HepG2 (cell line): ENCODE data around the gene FOXS1. TPM values are rescaled to one million over a fixed set of nuclear protein-coding genes. Genes with fewer than 3 reads are reported as not detected.

Experiments used
- BRCA1 ChIP-seq: sonication (generic); formaldehyde crosslinking; IDR thresholded peaks from 2 replicates; pipeline ENCODE4 v1.4.0; 2020; ENCODE audit warnings: missing genetic modification reagents
- CENPX ChIP-seq: sonication (generic); formaldehyde crosslinking; IDR thresholded peaks from 2 replicates; pipeline ENCODE4 v1.9.0; 2021; ENCODE audit warnings: mild to moderate bottlenecking, missing genetic modification reagents, moderate library complexity
- HNF1A ChIP-seq, 2 experiments: sonication (generic) in 1 of 2; formaldehyde crosslinking in 1 of 2; IDR thresholded peaks; 2 replicates each; pipeline versions ENCODE4 v1.4.0 to v1.6.1; 2016 to 2020; ENCODE audit warnings: borderline replicate concordance in 1 of 2, low read depth in 1 of 2, mild to moderate bottlenecking in 1 of 2, missing genetic modification reagents in 1 of 2
- JARID2 ChIP-seq: sonication (generic); formaldehyde crosslinking; IDR thresholded peaks from 2 replicates; pipeline ENCODE4 v1.8.1; 2023; ENCODE audit warnings: missing genetic modification reagents, inconsistent platforms; ENCODE audit not compliant: insufficient replicate concordance
- PAF1 ChIP-seq: IDR thresholded peaks from 2 replicates; pipeline ENCODE4 v1.6.1; 2016; ENCODE audit warnings: missing genetic modification reagents, missing compliant biosample characterization
- PCBP2 ChIP-seq: fragments of 200-400 bp; formaldehyde crosslinking; optimal IDR thresholded peaks from 2 replicates; pipeline ENCODE3; 2018; ENCODE audit warnings: low read length, low read depth; ENCODE audit not compliant: poor library complexity, severe bottlenecking
- SPEN ChIP-seq: sonication (generic); formaldehyde crosslinking; IDR thresholded peaks from 2 replicates; pipeline ENCODE4 v1.5.1; 2020; ENCODE audit warnings: low read depth, mild to moderate bottlenecking, missing genetic modification reagents
- ZBTB4 ChIP-seq: sonication (generic); formaldehyde crosslinking; IDR thresholded peaks from 2 replicates; pipeline ENCODE4 v1.4.0; 2020; ENCODE audit warnings: missing genetic modification reagents, mild to moderate bottlenecking, borderline replicate concordance
- ZNF121 ChIP-seq: sonication (generic); formaldehyde crosslinking; IDR thresholded peaks from 2 replicates; pipeline ENCODE4 v1.5.0; 2020; ENCODE audit warnings: mild to moderate bottlenecking, missing genetic modification reagents
- ZNF646 ChIP-seq: sonication (generic); formaldehyde crosslinking; IDR thresholded peaks from 2 replicates; pipeline ENCODE4 v1.9.0; 2021; ENCODE audit warnings: mild to moderate bottlenecking, missing genetic modification reagents
- polyA plus RNA-seq, 8 experiments: library from polyadenylated mRNA; depleted of rRNA in 3 of 8; stranded (reverse) in 7 of 8; unstranded in 1 of 8; fragments of >200 nt; fragmentation: Illumina TruSeq in 4 of 8; extraction: Trizol in 4 of 8; gene quantifications; 2 replicates each; pipeline versions ENCODE4 v1.2.1 to v1.2.3, GENCODE V29; 2011 to 2016; ENCODE audit warnings: low read depth in 4 of 8, missing spikeins in 1 of 8, mixed read lengths in 1 of 8; ENCODE audit not compliant: insufficient read depth in 1 of 8
- total RNA-seq, 5 experiments: library from RNA; depleted of rRNA; stranded (reverse); fragments of >200 nt; fragmentation: Illumina TruSeq; extraction: Trizol; gene quantifications; 2 replicates each; pipeline ENCODE4 v1.2.3, GENCODE V29; 2016; ENCODE audit warnings: low read depth in 1 of 5
- TF ChIP-seq, protein P1 (sequence below): sonication (generic); formaldehyde crosslinking; IDR thresholded peaks from 2 replicates; pipeline ENCODE4 v1.5.1; 2020; ENCODE audit warnings: missing genetic modification reagents, mild to moderate bottlenecking, borderline replicate concordance

The FOXS1 gene
- total and polyA plus RNA-seq, 2 of the 13 experiments (the other 11 are each of a cell fraction or from before 2014, with no cell fraction given): not detected

GRCh38 chr20:31879143-31879987 is 34.0 kb upstream of the FOXS1 start (continued):
- TF ChIP-seq JARID2 (CRISPR knock-in tag) (peak; percentile 97), BRCA1 (CRISPR knock-in tag) (no peak), PCBP2 (no peak), SPEN (CRISPR knock-in tag) (no peak), HNF1A (IDR thresholded peaks at IDR 0.05; ENCODE audit: low read depth) (no peak), HNF1A (CRISPR knock-in tag; IDR thresholded peaks at IDR 0.05; ENCODE audit: borderline replicate concordance) (0 out of 2 replicates have a peak, but pooled peaks have one; percentile 53), ZBTB4 (CRISPR knock-in tag) (peak; percentile 69; the same call in 1 of the 2 replicates), CENPX (CRISPR knock-in tag) (no peak), ZNF121 (CRISPR knock-in tag) (peak; percentile 86), PAF1 (CRISPR knock-in tag) (no peak), ZNF646 (no peak)
- TF ChIP-seq, protein P1, sequence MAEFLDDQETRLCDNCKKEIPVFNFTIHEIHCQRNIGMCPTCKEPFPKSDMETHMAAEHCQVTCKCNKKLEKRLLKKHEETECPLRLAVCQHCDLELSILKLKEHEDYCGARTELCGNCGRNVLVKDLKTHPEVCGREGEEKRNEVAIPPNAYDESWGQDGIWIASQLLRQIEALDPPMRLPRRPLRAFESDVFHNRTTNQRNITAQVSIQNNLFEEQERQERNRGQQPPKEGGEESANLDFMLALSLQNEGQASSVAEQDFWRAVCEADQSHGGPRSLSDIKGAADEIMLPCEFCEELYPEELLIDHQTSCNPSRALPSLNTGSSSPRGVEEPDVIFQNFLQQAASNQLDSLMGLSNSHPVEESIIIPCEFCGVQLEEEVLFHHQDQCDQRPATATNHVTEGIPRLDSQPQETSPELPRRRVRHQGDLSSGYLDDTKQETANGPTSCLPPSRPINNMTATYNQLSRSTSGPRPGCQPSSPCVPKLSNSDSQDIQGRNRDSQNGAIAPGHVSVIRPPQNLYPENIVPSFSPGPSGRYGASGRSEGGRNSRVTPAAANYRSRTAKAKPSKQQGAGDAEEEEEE: no peak
